GM18951 (cell line): ENCODE measurements around the gene MAML2.
A peak's percentile ranks its signal among the peaks of the same experiment; 100 is the strongest.

Experiments
- POLR2A ChIP-seq: IDR thresholded peaks from 4 replicates; pipeline ENCODE4 v1.6.1; 2011; ENCODE audit warnings: mild to moderate bottlenecking; ENCODE audit not compliant: insufficient read length, insufficient read depth; ENCODE audit errors: extremely low read depth
- in situ Hi-C: fragments of 300-500 bp; cut with MboI; formaldehyde crosslinking; loops from one replicate; pipeline ENCODE4 v1.12.0; 2022; ENCODE audit warnings: low sequenced_read_pairs, mixed read lengths, inconsistent platforms; ENCODE audit not compliant: unreplicated experiment

The MAML2 gene

GRCh38 chr11:96263238-96263763 is 79.7 kb downstream of the MAML2 start:
- in situ Hi-C loops = no loop called here
- no peak for TF ChIP-seq POLR2A

- TF ChIP-seq POLR2A = no peak
- in situ Hi-C loops = no loop called here
These were observed 82.5 kb downstream of the MAML2 start for GRCh38 chr11:96260532-96260931.

GRCh38 chr11:96260067-96260511 is 82.9 kb downstream of the MAML2 start:
- TF ChIP-seq POLR2A = no peak
- in situ Hi-C loops = no loop called here

GRCh38 chr11:96259134-96259830 is 83.7 kb downstream of the MAML2 start:
- in situ Hi-C loops = no loop called here
- no peak for TF ChIP-seq POLR2A

- no peak for TF ChIP-seq POLR2A
- in situ Hi-C loops = no loop called here
These were observed 84.7 kb downstream of the MAML2 start for GRCh38 chr11:96257972-96258934.

- no peak for TF ChIP-seq POLR2A
- in situ Hi-C loops = no loop called here
These were observed 86.0 kb downstream of the MAML2 start for GRCh38 chr11:96257036-96257435.

GRCh38 chr11:96256215-96257011 is 86.6 kb downstream of the MAML2 start:
- no peak for TF ChIP-seq POLR2A
- in situ Hi-C loops = no loop called here

GRCh38 chr11:96254854-96255253 is 88.1 kb downstream of the MAML2 start:
- in situ Hi-C loops = no loop called here
- no peak for TF ChIP-seq POLR2A

GRCh38 chr11:96254087-96254486 is 88.9 kb downstream of the MAML2 start:
- in situ Hi-C loops = no loop called here
- no peak for TF ChIP-seq POLR2A

GRCh38 chr11:96246718-96247552 is 96.1 kb downstream of the MAML2 start:
- in situ Hi-C loops = no loop called here

GRCh38 chr11:96242971-96243647 is 99.9 kb downstream of the MAML2 start:
- in situ Hi-C loops = no loop called here
- peak; percentile 46 for TF ChIP-seq POLR2A

More at GRCh38 chr11:96246718-96247552, 96.1 kb downstream of the MAML2 start:
- TF ChIP-seq POLR2A = no peak

- no peak for TF ChIP-seq POLR2A
- in situ Hi-C loops = no loop called here
These were observed 100.7 kb downstream of the MAML2 start for GRCh38 chr11:96242191-96242847.
